HG03066 (cell line): ENCODE data around the gene PARD3.
"Not testable (repeated sequence)": the region's sequence is repeated elsewhere in the genome, so short reads cannot be mapped to it uniquely, and the experiment has no call there.

ENCODE experiments used
- ATAC-seq: cut with Tn5 transposase; IDR thresholded peaks from one replicate; pipeline ENCODE4 v1.9.1; 2021; ENCODE audit warnings: low read depth; ENCODE audit not compliant: unreplicated experiment

PARD3 gene

GRCh38 chr10:34078745-34079470 lies 736.2 kb downstream of the PARD3 start:
- no peak for ATAC-seq

DNA sequence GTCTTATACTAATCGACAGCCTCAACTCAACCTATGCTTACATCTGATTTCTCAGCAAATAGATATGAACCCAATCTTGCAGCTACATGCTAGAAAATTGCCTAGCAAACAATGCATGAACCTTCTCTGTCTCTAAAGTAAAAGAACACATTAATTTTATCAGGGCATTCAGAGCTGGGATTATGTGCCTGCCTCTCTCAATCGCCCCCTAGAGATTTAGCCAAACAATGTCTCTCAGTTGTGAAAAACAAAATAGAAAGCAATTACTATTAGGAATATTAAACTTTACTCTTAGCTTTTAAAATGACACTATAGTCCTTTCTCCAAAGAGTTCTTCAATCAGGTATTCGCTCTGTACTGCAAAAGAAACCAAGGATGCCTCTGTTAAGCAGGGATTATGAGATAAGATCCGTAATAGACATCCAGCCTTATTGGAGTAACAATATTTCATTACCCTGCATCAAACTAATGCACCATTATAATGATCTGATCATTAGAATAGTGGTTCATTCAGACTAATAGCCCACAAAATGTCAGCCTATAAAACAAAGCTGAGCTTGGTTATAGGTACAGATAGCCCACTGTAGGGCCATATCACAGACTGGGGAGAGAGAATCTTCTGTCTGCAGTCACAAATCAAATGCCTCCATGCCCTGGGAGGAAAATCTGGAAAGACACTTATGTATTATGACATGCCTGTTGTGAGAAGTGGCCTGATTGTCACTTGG lies 736.9 kb downstream of the PARD3 start:
- no peak for ATAC-seq

DNA sequence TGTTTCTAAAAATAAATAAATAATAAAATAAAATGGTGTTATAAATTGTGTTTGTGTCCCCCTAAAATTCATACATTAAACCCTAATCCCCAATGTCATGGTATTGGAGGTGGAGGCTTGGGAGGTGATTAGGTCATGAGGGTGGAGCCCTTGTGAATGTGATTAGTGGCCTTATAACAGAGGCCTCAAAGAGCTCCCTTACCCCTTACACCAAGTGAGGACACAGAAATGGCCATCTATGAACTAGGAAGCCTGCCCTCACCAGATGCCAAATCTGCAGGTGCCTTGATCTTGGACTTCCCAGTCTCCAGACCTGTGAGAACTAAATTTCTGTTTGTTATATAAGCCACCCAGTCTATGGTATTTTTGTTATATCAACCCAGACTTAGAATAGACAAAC lies 738.7 kb downstream of the PARD3 start:
- ATAC-seq = no peak

DNA sequence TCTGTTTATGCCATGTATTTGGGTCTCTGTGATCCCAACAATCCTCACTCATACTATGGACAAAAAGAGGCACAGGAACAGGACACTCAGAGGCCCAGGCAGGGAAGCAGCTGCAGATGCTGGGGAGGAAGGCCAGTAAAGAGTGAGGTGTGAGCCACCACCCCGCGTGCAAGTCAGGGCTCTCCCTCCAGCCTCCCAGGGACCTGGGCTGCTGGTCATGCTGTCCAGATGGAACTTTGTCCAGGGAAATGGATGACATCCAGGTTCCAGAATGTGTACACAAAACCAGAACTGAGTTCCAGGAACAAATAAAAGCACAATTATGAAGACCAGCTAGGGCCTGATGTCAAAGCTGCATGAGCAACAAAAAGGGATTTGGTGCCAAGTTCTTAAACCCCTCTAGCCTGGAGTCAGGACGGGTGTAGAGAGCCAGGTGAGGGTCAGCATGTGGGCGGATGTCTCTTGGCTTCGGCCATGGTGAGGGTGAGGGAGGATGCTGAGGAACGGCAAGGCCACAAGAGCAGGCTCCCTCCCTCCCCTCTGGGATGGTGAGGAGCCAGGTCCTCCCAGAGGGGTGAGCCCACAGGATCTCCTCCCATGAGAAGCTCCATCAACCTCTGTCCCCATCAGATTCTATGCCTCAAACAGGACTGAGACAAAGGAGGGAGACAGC lies 739.7 kb downstream of the PARD3 start:
- no peak for ATAC-seq

GRCh38 chr10:34074051-34074450 lies 741.0 kb downstream of the PARD3 start:
- ATAC-seq = no peak

GRCh38 chr10:34067741-34068140 lies 747.4 kb downstream of the PARD3 start:
- not testable (repeated sequence) for ATAC-seq

GRCh38 chr10:34063592-34063991 lies 751.5 kb downstream of the PARD3 start:
- ATAC-seq = no peak

GRCh38 chr10:34061841-34062240 lies 753.3 kb downstream of the PARD3 start:
- ATAC-seq = no peak
